IMR-90 (cell line): Measurements from ENCODE around the gene ZMAT5. TPM values are rescaled to one million over a fixed set of nuclear protein-coding genes. Genes with fewer than 3 reads are reported as not detected.
A peak's percentile ranks its signal among the peaks of the same experiment; 100 is the strongest.

Experiments used
- ATAC-seq: fragments of 200-7000 bp; cut with Tn5 transposase; 2 replicates; pipeline ENCODE4 v1.9.1; 2020; ENCODE audit warnings: low read depth, mild to moderate bottlenecking, moderate library complexity
- BruUV-seq: library from RNA; stranded (reverse); fragments of 400-500 nt; replicated peaks from 2 replicates; lab custom pipeline; 2021; lab: Mats Ljungman, UMichigan
- CTCF ChIA-PET: fragments of 300-600 bp; formaldehyde crosslinking; extraction: SDS; loops from one replicate; lab custom pipeline; 2021; ENCODE audit warnings: antibody characterized with exemption; lab: Yijun Ruan, JAX
- POLR2A ChIA-PET: fragments of 300-600 bp; sonication (Branson Sonifier 250); formaldehyde crosslinking; loops from one replicate; lab custom pipeline; 2022; ENCODE audit warnings: antibody characterized with exemption; ENCODE audit not compliant: unreplicated experiment; lab: Charles Lee
- DNase-seq: peaks from one replicate; pipeline ENCODE4 v3.0.0; 2013
- H2AFZ ChIP-seq: replicated peaks from 2 replicates; pipeline ENCODE3; 2013; ENCODE audit warnings: low read length, mild to moderate bottlenecking; ENCODE audit not compliant: poor library complexity
- H2AK5ac ChIP-seq: 2 replicates; pipeline ENCODE4 v1.6.1; 2013; ENCODE audit warnings: low read depth, low read length, inconsistent platforms
- H2AK9ac ChIP-seq: replicated peaks from 2 replicates; pipeline ENCODE3; 2013; ENCODE audit warnings: mild to moderate bottlenecking, low read depth, low read length, moderate library complexity; ENCODE audit not compliant: poor library complexity
- H2BK120ac ChIP-seq: 2 replicates; pipeline ENCODE4 v1.6.1; 2013; ENCODE audit warnings: low read depth, low read length, inconsistent platforms
- H2BK15ac ChIP-seq: 3 replicates; pipeline ENCODE4 v1.6.1; 2013; ENCODE audit warnings: low read depth, low read length, inconsistent platforms
- H2BK20ac ChIP-seq: 2 replicates; pipeline ENCODE4 v1.6.1; 2013; ENCODE audit warnings: low read depth, mild to moderate bottlenecking, inconsistent platforms, low read length, moderate library complexity
- H2BK5ac ChIP-seq: 2 replicates; pipeline ENCODE4 v1.6.1; 2013; ENCODE audit warnings: mild to moderate bottlenecking, low read depth, low read length, inconsistent platforms; ENCODE audit not compliant: poor library complexity, severe bottlenecking
- H3K14ac ChIP-seq: replicated peaks from 2 replicates; pipeline ENCODE4 v1.6.1; 2013; ENCODE audit warnings: low read depth, low read length, inconsistent platforms
- H3K18ac ChIP-seq: 2 replicates; pipeline ENCODE4 v1.6.1; 2013; ENCODE audit warnings: low read depth, low read length, control low read depth
- H3K23ac ChIP-seq: 2 replicates; pipeline ENCODE4 v1.6.1; 2013; ENCODE audit warnings: low read depth, low read length, inconsistent platforms
- H3K27ac ChIP-seq: 2 replicates; pipeline ENCODE4 v1.5.1; 2013; ENCODE audit warnings: mild to moderate bottlenecking, control low read depth, low read length; ENCODE audit not compliant: insufficient read depth
- H3K27me3 ChIP-seq: 2 replicates; pipeline ENCODE4 v1.6.1; 2013; ENCODE audit warnings: low read length; ENCODE audit not compliant: control insufficient read depth, insufficient read depth
- H3K36me3 ChIP-seq: 2 replicates; pipeline ENCODE4 v1.6.1; 2013; ENCODE audit warnings: low read length, mixed read lengths; ENCODE audit not compliant: control insufficient read depth, insufficient read depth
- H3K4ac ChIP-seq: 2 replicates; pipeline ENCODE4 v1.6.1; 2013; ENCODE audit warnings: low read depth, low read length, inconsistent platforms
- H3K4me1 ChIP-seq: 2 replicates; pipeline ENCODE4 v1.6.1; 2013; ENCODE audit warnings: low read length, mixed read lengths; ENCODE audit not compliant: control insufficient read depth, insufficient read depth
- H3K4me2 ChIP-seq: 2 replicates; pipeline ENCODE4 v1.6.1; 2013; ENCODE audit warnings: low read depth, mild to moderate bottlenecking, control low read depth, low read length, moderate library complexity
- H3K4me3 ChIP-seq: 2 replicates; pipeline ENCODE4 v1.5.1; 2013; ENCODE audit warnings: low read depth, mild to moderate bottlenecking, control low read depth, low read length, moderate library complexity; ENCODE audit not compliant: insufficient read depth
- H3K56ac ChIP-seq: 2 replicates; pipeline ENCODE4 v1.6.1; 2013; ENCODE audit warnings: low read length, inconsistent platforms; ENCODE audit not compliant: insufficient read depth; ENCODE audit errors: extremely low read depth
- H3K79me1 ChIP-seq, 2 experiments: 2 replicates each; pipeline ENCODE4 v1.6.1; 2013; ENCODE audit warnings: low read length in 2 of 2, inconsistent platforms in 1 of 2, low read depth in 1 of 2
- H3K9ac ChIP-seq: 2 replicates; pipeline ENCODE4 v1.6.1; 2013; ENCODE audit warnings: low read depth, low read length, control low read depth
- H3K9me1 ChIP-seq: 2 replicates; pipeline ENCODE4 v1.6.1; 2013; ENCODE audit warnings: low read length, inconsistent platforms; ENCODE audit not compliant: insufficient read depth
- H3K9me3 ChIP-seq: 2 replicates; pipeline ENCODE4 v1.6.1; 2013; ENCODE audit warnings: low read length; ENCODE audit not compliant: control insufficient read depth, insufficient read depth
- H4K20me1 ChIP-seq: 2 replicates; pipeline ENCODE4 v1.6.1; 2013; ENCODE audit warnings: low read length, inconsistent platforms; ENCODE audit not compliant: insufficient read depth
- H4K5ac ChIP-seq: 2 replicates; pipeline ENCODE4 v1.6.1; 2013; ENCODE audit warnings: mild to moderate bottlenecking, low read depth, low read length, control low read depth
- H4K8ac ChIP-seq, 2 experiments: 2 replicates each; pipeline ENCODE4 v1.6.1; 2013; ENCODE audit warnings: low read depth in 2 of 2, low read length in 2 of 2, control low read depth in 1 of 2, inconsistent platforms in 1 of 2
- H4K91ac ChIP-seq: 2 replicates; pipeline ENCODE4 v1.6.1; 2013; ENCODE audit warnings: low read depth, low read length, inconsistent platforms; ENCODE audit not compliant: insufficient read depth
- CEBPB ChIP-seq: IDR thresholded peaks from 2 replicates; pipeline ENCODE4 v1.6.1; 2012; ENCODE audit warnings: low read depth, low read length, improper control_type of control experiment
- CHD1 ChIP-seq: IDR thresholded peaks from 2 replicates; pipeline ENCODE4 v1.6.1; 2012; ENCODE audit warnings: low read depth, low read length, improper control_type of control experiment
- FOS ChIP-seq: fragments of 150-350 bp; IDR thresholded peaks from 2 replicates; pipeline ENCODE4 v1.6.1; 2016; ENCODE audit warnings: low read depth, low read length
- MAFK ChIP-seq: IDR thresholded peaks from 2 replicates; pipeline ENCODE4 v1.6.1; 2012; ENCODE audit warnings: low read depth, low read length, improper control_type of control experiment
- MXI1 ChIP-seq: IDR thresholded peaks from 2 replicates; pipeline ENCODE4 v1.6.1; 2012; ENCODE audit warnings: low read depth, mild to moderate bottlenecking, low read length, moderate library complexity, borderline replicate concordance
- NFE2L2 ChIP-seq: fragments of 150-350 bp; IDR thresholded peaks from 2 replicates; pipeline ENCODE4 v1.6.1; 2016; ENCODE audit warnings: low read depth, mild to moderate bottlenecking, low read length
- SMC3 ChIP-seq: fragments of 150-350 bp; IDR thresholded peaks from 2 replicates; pipeline ENCODE4 v1.6.1; 2016; ENCODE audit warnings: low read depth, mild to moderate bottlenecking, antibody characterized with exemption, low read length, moderate library complexity
- WGBS, 2 experiments: methylation state at CpG; one replicate each; pipeline versions ENCODE4 v1.1.5 to v1.1.7; 2013; ENCODE audit warnings: missing lambda C conversion rate in 2 of 2; ENCODE audit not compliant: insufficient read length in 1 of 2; ENCODE audit errors: extremely low coverage in 2 of 2; 5-methylcytosine and 5-hydroxymethylcytosine counted together
- dilution Hi-C: fragments of 300-500 bp; cut with HindIII; formaldehyde crosslinking; loops from one replicate; pipeline ENCODE4 v1.14.3; 2018; ENCODE audit warnings: low sequenced_read_pairs; ENCODE audit not compliant: unreplicated experiment
- in situ Hi-C: fragments of 300-500 bp; cut with MboI; formaldehyde crosslinking; loops from 3 replicates; pipeline ENCODE4 v1.14.3; 2019; ENCODE audit warnings: low sequenced_read_pairs, inconsistent platforms, mixed read lengths
- intact Hi-C: fragments of 100-400 bp; cut with micrococcal nuclease; formaldehyde crosslinking; loops from 2 replicates; pipeline ENCODE4 v1.10.0; 2022
- polyA plus RNA-seq, 3 experiments: library from polyadenylated mRNA; depleted of rRNA; stranded (reverse); fragments of >200 nt; gene quantifications; 2 replicates each; pipeline ENCODE4 v1.2.3, GENCODE V29; 2012; ENCODE audit warnings: low replicate concordance in 1 of 3
- total RNA-seq: library from RNA; depleted of rRNA; stranded (reverse); fragments of >200 nt; gene quantifications from 2 replicates; pipeline ENCODE4 v1.2.3, GENCODE V29; 2012

The ZMAT5 gene
- total and polyA plus RNA-seq, 2 of the 4 experiments (the other 2 are of a cell fraction): 21.7 to 31.8 TPM

DNA sequence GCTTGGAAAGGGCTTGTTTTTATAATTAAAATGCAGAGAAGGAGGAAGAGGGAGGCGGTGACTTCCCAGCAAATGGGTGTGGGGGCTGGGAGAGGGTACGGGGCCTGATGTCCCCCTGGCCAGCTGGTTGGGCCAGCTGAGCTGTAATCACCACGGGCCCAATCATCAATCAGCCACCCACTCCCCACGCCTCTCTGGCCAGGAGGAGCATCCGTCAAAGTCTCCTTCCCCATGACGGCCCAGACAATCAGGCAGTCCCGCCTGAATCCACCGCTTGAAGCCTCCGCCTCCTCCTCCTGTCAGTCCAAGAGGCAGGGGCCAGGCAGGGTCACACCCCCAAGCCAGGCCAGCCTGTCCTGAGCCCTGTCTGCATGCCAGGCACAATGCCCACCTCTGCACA lies 60.3 kb downstream of the ZMAT5 start:
- H4K5ac ChIP-seq: no peak overlapping the region
- H3K14ac ChIP-seq: no peak overlapping the region
- no peak overlapping the region for H4K91ac ChIP-seq
- H2AK9ac ChIP-seq: no peak overlapping the region
- H3K36me3 ChIP-seq: no peaks in the 10 kb centered on the region
- H2BK15ac ChIP-seq: no peak overlapping the region
- no TSS peak for BruUV-seq
- DNase-seq (no peak), ATAC-seq (no peak)
- no peaks in the 10 kb centered on the region for H3K79me1 ChIP-seq
- H2BK120ac ChIP-seq: no peak overlapping the region
- no peak overlapping the region for H2BK5ac ChIP-seq
- no peak overlapping the region for H3K23ac ChIP-seq
- intact Hi-C loops (no loop called here), in situ Hi-C loops (no loop called here), dilution Hi-C loops (no loop called here)
- peak overlapping the region; percentile 44 for H2AFZ ChIP-seq
- no peak overlapping the region for H3K9ac ChIP-seq
- peaks cover 12% of the 10 kb centered on the region; the same call in 1 of the 2 replicates for H3K4me1 ChIP-seq
- WGBS, 2 experiments: 47% methylated on average over 6 of the region's 9 CpGs; no CpG with 5 or more reads in 1 of the 2 experiments
- no peak overlapping the region for H3K4me2 ChIP-seq
- H4K20me1 ChIP-seq: peaks cover 3% of the 10 kb centered on the region; the same call in 1 of the 2 replicates
- H3K9me3 ChIP-seq: no peaks in the 10 kb centered on the region
- no peak overlapping the region for H2BK20ac ChIP-seq
- ChIA-PET POLR2A (no interaction called here), CTCF (no interaction called here)
- no peak for TF ChIP-seq CHD1
- TF ChIP-seq NFE2L2: no peak
- no peak for TF ChIP-seq CEBPB
- no peak for TF ChIP-seq MAFK
- no peak for TF ChIP-seq FOS
- TF ChIP-seq MXI1: no peak
- no peak for TF ChIP-seq SMC3
- peaks cover 34% of the 10 kb centered on the region for H3K27me3 ChIP-seq
- no peak overlapping the region for H3K56ac ChIP-seq
- H3K18ac ChIP-seq: no peak overlapping the region
- no peak overlapping the region for H4K8ac ChIP-seq
- H3K27ac ChIP-seq: no peak overlapping the region
- H3K4me3 ChIP-seq: no peak overlapping the region
- no peak overlapping the region for H2AK5ac ChIP-seq
- no peak overlapping the region for H3K4ac ChIP-seq
- H3K9me1 ChIP-seq: no peaks in the 10 kb centered on the region
